ENCODE results near the gene DCLK2.
A peak's percentile ranks its signal among the peaks of the same experiment; 100 is the strongest.

Gene DCLK2

DNA sequence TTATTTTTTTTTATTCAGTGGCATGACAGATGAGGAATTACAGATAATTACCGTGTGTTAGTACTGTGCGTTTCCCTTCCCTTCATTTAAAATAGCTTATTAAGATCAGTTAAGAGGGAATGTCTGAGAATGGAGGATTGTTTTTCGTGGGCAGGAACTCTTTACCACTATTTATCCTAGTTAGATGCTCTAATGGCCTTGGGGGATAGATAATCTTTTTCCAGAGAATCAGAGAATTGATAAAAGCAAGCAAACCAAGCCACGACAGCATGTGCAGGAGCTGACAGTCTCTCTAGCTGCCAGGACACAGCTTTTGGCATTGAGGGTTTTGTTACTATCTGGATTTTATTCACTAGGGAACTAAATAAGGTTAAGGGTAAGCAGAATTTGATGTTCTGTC, 128.7 kb downstream of the DCLK2 start:
- no peak overlapping the region for H3K4me3 ChIP-seq (ENCODE audit: low read depth, low read length, poor library complexity, severe bottlenecking)
- TF ChIP-seq, protein P1, sequence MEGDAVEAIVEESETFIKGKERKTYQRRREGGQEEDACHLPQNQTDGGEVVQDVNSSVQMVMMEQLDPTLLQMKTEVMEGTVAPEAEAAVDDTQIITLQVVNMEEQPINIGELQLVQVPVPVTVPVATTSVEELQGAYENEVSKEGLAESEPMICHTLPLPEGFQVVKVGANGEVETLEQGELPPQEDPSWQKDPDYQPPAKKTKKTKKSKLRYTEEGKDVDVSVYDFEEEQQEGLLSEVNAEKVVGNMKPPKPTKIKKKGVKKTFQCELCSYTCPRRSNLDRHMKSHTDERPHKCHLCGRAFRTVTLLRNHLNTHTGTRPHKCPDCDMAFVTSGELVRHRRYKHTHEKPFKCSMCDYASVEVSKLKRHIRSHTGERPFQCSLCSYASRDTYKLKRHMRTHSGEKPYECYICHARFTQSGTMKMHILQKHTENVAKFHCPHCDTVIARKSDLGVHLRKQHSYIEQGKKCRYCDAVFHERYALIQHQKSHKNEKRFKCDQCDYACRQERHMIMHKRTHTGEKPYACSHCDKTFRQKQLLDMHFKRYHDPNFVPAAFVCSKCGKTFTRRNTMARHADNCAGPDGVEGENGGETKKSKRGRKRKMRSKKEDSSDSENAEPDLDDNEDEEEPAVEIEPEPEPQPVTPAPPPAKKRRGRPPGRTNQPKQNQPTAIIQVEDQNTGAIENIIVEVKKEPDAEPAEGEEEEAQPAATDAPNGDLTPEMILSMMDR (IDR thresholded peaks at IDR 0.05; ENCODE audit: low read length), result no peak
- no peak for TF ChIP-seq EZH2 (IDR thresholded peaks at IDR 0.05; ENCODE audit: borderline replicate concordance, low read length)

DNA sequence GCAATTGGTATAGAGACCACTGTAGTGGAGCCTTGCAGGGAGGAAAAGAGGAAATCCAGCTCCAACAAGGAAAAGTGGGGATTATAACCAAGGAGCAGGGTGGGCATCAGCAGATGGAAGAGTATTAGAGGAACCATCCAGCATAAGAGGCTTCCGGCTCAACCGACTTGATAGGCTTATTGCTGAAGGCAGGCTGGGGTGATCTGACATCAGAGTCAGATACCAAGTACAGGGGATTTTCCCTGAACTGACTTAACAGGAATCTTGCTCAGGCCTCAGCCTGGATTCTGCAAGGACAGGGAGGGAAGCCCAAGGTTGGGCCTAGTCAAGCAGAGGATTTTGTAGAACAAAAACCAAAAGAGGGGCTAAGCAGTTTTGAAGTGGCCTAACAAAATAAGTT, 129.6 kb downstream of the DCLK2 start:
- TF ChIP-seq, protein P1 (IDR thresholded peaks at IDR 0.05; ENCODE audit: low read length), result no peak
- no peak for TF ChIP-seq EZH2 (IDR thresholded peaks at IDR 0.05; ENCODE audit: borderline replicate concordance, low read length)
- no peak overlapping the region for H2AFZ ChIP-seq (ENCODE audit: low read length)
- no peak overlapping the region for H3K4me3 ChIP-seq (ENCODE audit: low read depth, low read length, poor library complexity, severe bottlenecking)
- H3K36me3 ChIP-seq (ENCODE audit: insufficient read depth, low read length), result no peaks in the 10 kb centered on the region
- H3K79me2 ChIP-seq (ENCODE audit: insufficient read depth, low read length), result no peaks in the 10 kb centered on the region
- no peak overlapping the region for H3K27ac ChIP-seq (ENCODE audit: low read depth, low read length, poor library complexity, severe bottlenecking)
- H3K9me3 ChIP-seq (ENCODE audit: low read length), result no peaks in the 10 kb centered on the region
- H3F3A ChIP-seq (ENCODE audit: insufficient read depth, low read length), result no peaks in the 10 kb centered on the region
- H3K27me3 ChIP-seq (ENCODE audit: insufficient read depth, low read length), result no peaks in the 10 kb centered on the region
- no peaks in the 10 kb centered on the region for H3K9me2 ChIP-seq (ENCODE audit: low read depth, low read length)
- no peaks in the 10 kb centered on the region for H4K20me1 ChIP-seq (ENCODE audit: insufficient read depth, low read length)
- H3K4me1 ChIP-seq (ENCODE audit: insufficient read depth, low read length, severe bottlenecking), result no peaks in the 10 kb centered on the region
- no peak overlapping the region for H3K9ac ChIP-seq (ENCODE audit: low read length)
- no peak overlapping the region for H3K4me2 ChIP-seq (ENCODE audit: low read length)

More for the DNA sequence above, 128.7 kb downstream of the DCLK2 start:
- Histone ChIP-seq H3K9me2 (ENCODE audit: low read depth, low read length) (no peaks in the 10 kb centered on the region), H4K20me1 (ENCODE audit: insufficient read depth, low read length) (no peaks in the 10 kb centered on the region), H3K27ac (ENCODE audit: low read depth, low read length, poor library complexity, severe bottlenecking) (no peak overlapping the region), H3K9ac (ENCODE audit: low read length) (no peak overlapping the region), H2AFZ (ENCODE audit: low read length) (no peak overlapping the region), H3K4me2 (ENCODE audit: low read length) (no peak overlapping the region), H3K36me3 (ENCODE audit: insufficient read depth, low read length) (no peaks in the 10 kb centered on the region), H3K27me3 (ENCODE audit: insufficient read depth, low read length) (no peaks in the 10 kb centered on the region), H3F3A (ENCODE audit: insufficient read depth, low read length) (no peaks in the 10 kb centered on the region), H3K9me3 (ENCODE audit: low read length) (no peaks in the 10 kb centered on the region), H3K79me2 (ENCODE audit: insufficient read depth, low read length) (no peaks in the 10 kb centered on the region), H3K4me1 (ENCODE audit: insufficient read depth, low read length, severe bottlenecking) (no peaks in the 10 kb centered on the region)

DNA sequence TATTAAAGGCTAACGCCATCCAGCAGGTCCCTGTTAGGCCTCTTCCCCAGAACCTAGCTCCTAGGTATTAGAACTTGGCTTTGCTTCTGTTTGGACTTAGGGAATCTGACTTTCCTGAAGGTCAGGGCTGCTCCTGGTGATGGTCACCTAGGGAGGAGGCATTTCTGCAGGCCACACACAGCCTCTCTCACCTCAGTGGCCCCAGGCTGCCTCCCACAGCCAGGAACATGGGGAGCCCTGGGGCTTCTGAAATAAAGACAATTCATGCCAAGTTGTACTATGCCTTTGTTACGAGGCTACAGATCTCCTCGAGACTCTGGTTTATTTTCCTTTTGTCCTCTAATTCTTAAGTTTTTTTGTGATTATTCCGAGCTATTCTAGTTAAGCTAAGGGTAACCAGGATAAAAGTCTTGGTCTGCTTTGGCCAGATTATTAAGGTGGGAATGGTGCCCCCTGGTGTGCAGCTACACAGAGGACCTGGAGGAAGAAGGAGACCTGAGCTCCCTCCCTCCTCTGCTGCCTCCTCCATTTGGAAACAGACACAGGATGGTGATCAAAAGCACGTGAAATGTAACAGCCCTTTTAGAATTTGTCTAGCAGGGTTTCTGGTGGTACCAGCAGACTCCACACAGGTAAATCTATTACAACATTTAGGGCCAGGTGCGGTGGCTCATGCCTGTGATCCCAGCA, 131.0 kb downstream of the DCLK2 start:
- H4K20me1 ChIP-seq (ENCODE audit: insufficient read depth, low read length), result no peaks in the 10 kb centered on the region
- no peak overlapping the region for H3K4me3 ChIP-seq (ENCODE audit: low read depth, low read length, poor library complexity, severe bottlenecking)
- H2AFZ ChIP-seq (ENCODE audit: low read length), result no peak overlapping the region
- no peaks in the 10 kb centered on the region for H3K27me3 ChIP-seq (ENCODE audit: insufficient read depth, low read length)
- H3K79me2 ChIP-seq (ENCODE audit: insufficient read depth, low read length), result no peaks in the 10 kb centered on the region
- H3K27ac ChIP-seq (ENCODE audit: low read depth, low read length, poor library complexity, severe bottlenecking), result no peak overlapping the region
- no peaks in the 10 kb centered on the region for H3K9me2 ChIP-seq (ENCODE audit: low read depth, low read length)
- no peaks in the 10 kb centered on the region for H3K36me3 ChIP-seq (ENCODE audit: insufficient read depth, low read length)
- TF ChIP-seq, protein P1 (IDR thresholded peaks at IDR 0.05; ENCODE audit: low read length), result peak; percentile 72
- no peak for TF ChIP-seq EZH2 (IDR thresholded peaks at IDR 0.05; ENCODE audit: borderline replicate concordance, low read length)
- no peak overlapping the region for H3K9ac ChIP-seq (ENCODE audit: low read length)
- no peak overlapping the region for H3K4me2 ChIP-seq (ENCODE audit: low read length)
- no peaks in the 10 kb centered on the region for H3K9me3 ChIP-seq (ENCODE audit: low read length)
- H3K4me1 ChIP-seq (ENCODE audit: insufficient read depth, low read length, severe bottlenecking), result no peaks in the 10 kb centered on the region
- no peaks in the 10 kb centered on the region for H3F3A ChIP-seq (ENCODE audit: insufficient read depth, low read length)

Measured in OCI-LY1 (cell line).